Mesenchymal stem cell (in vitro differentiated cells and primary cell): ENCODE results near the gene PACS1.

ENCODE experiments used
- DNase-seq: peaks from one replicate; pipeline ENCODE4 v3.0.0-alpha.2; 2013
- H2AFZ ChIP-seq: one replicate; pipeline ENCODE4 v1.6.1; 2013; ENCODE audit warnings: low read depth, mild to moderate bottlenecking, control low read depth, inconsistent platforms, low read length, moderate library complexity
- H2AK5ac ChIP-seq: 2 replicates; pipeline ENCODE4 v1.6.1; 2013; ENCODE audit warnings: low read length, moderate library complexity, mild to moderate bottlenecking, inconsistent platforms; ENCODE audit not compliant: severe bottlenecking
- H2BK120ac ChIP-seq: one replicate; pipeline ENCODE4 v1.6.1; 2013; ENCODE audit warnings: low read depth, mild to moderate bottlenecking, inconsistent platforms, low read length, moderate library complexity
- H2BK12ac ChIP-seq, 2 experiments: one replicate each; pipeline ENCODE4 v1.6.1; 2013; ENCODE audit warnings: inconsistent platforms in 2 of 2, low read length in 2 of 2, mild to moderate bottlenecking in 2 of 2, moderate library complexity in 2 of 2, control low read depth in 1 of 2
- H2BK15ac ChIP-seq: one replicate; pipeline ENCODE4 v1.6.1; 2013; ENCODE audit warnings: mild to moderate bottlenecking, low read depth, inconsistent platforms; ENCODE audit not compliant: poor library complexity, severe bottlenecking
- H2BK5ac ChIP-seq: 2 replicates; pipeline ENCODE4 v1.6.1; 2013; ENCODE audit warnings: low read depth, mild to moderate bottlenecking, low read length, control low read depth, inconsistent platforms; ENCODE audit not compliant: poor library complexity, severe bottlenecking
- H3K14ac ChIP-seq, 2 experiments: one replicate each; pipeline ENCODE4 v1.6.1; 2013; ENCODE audit warnings: inconsistent platforms in 2 of 2, low read length in 2 of 2, control low read depth in 1 of 2, mild to moderate bottlenecking in 1 of 2, moderate library complexity in 1 of 2
- H3K18ac ChIP-seq, 2 experiments: one replicate each; pipeline ENCODE4 v1.6.1; 2013; ENCODE audit warnings: inconsistent platforms in 2 of 2, low read length in 2 of 2, control low read depth in 1 of 2, low read depth in 1 of 2, mild to moderate bottlenecking in 1 of 2
- H3K23ac ChIP-seq, 2 experiments: one replicate each; pipeline ENCODE4 v1.6.1; 2013; ENCODE audit warnings: inconsistent platforms in 2 of 2, low read length in 2 of 2, mild to moderate bottlenecking in 2 of 2, moderate library complexity in 2 of 2, control low read depth in 1 of 2
- H3K27ac ChIP-seq: 2 replicates; pipeline ENCODE4 v1.5.1; 2013; ENCODE audit warnings: mild to moderate bottlenecking, moderate library complexity, low read length, control low read depth, inconsistent platforms; ENCODE audit not compliant: poor library complexity, severe bottlenecking
- H3K27me3 ChIP-seq, 2 experiments: 2 replicates each; pipeline versions ENCODE4 v1.6.1 to v1.7.0; 2013; ENCODE audit warnings: low read length in 2 of 2, mild to moderate bottlenecking in 2 of 2, moderate library complexity in 2 of 2, control low read depth in 1 of 2, inconsistent platforms in 1 of 2; ENCODE audit not compliant: control insufficient read depth in 1 of 2, insufficient read depth in 1 of 2
- H3K36me3 ChIP-seq, 2 experiments: 2 replicates each; pipeline versions ENCODE4 v1.6.1 to v1.7.0; 2013; ENCODE audit warnings: low read length in 2 of 2, control low read depth in 1 of 2, inconsistent platforms in 1 of 2, low read depth in 1 of 2, mild to moderate bottlenecking in 1 of 2; ENCODE audit not compliant: insufficient read depth in 2 of 2, control insufficient read depth in 1 of 2
- H3K4ac ChIP-seq, 2 experiments: one replicate each; pipeline ENCODE4 v1.6.1; 2013; ENCODE audit warnings: inconsistent platforms in 2 of 2, low read length in 2 of 2, mild to moderate bottlenecking in 2 of 2, moderate library complexity in 2 of 2, control low read depth in 1 of 2, low read depth in 1 of 2
- H3K4me1 ChIP-seq: 2 replicates; pipeline ENCODE4 v1.6.1; 2013; ENCODE audit warnings: low read depth, low read length, control low read depth; ENCODE audit not compliant: control insufficient read depth, insufficient read depth
- H3K4me2 ChIP-seq: 2 replicates; pipeline ENCODE4 v1.6.1; 2013; ENCODE audit warnings: low read length, mild to moderate bottlenecking, inconsistent platforms; ENCODE audit not compliant: poor library complexity, severe bottlenecking
- H3K4me3 ChIP-seq, 2 experiments: 2 replicates each; pipeline versions ENCODE4 v1.5.1 to v1.7.0; 2013; ENCODE audit warnings: low read length in 2 of 2, mild to moderate bottlenecking in 2 of 2, control low read depth in 1 of 2, low read depth in 1 of 2; ENCODE audit not compliant: insufficient read depth in 1 of 2
- H3K79me1 ChIP-seq: replicated peaks from 2 replicates; pipeline ENCODE4 v1.6.1; 2013; ENCODE audit warnings: mild to moderate bottlenecking, control low read depth, low read length, inconsistent platforms; ENCODE audit not compliant: poor library complexity, severe bottlenecking
- H3K9ac ChIP-seq: 2 replicates; pipeline ENCODE4 v1.7.0; 2013; ENCODE audit warnings: mild to moderate bottlenecking, low read length, moderate library complexity
- H3K9me3 ChIP-seq: 2 replicates; pipeline ENCODE4 v1.7.0; 2013; ENCODE audit warnings: mild to moderate bottlenecking, low read length; ENCODE audit not compliant: control insufficient read depth
- H4K8ac ChIP-seq: one replicate; pipeline ENCODE4 v1.6.1; 2013; ENCODE audit warnings: inconsistent platforms, mild to moderate bottlenecking, low read length, moderate library complexity
- H4K91ac ChIP-seq: one replicate; pipeline ENCODE4 v1.6.1; 2013; ENCODE audit warnings: mild to moderate bottlenecking, low read length, inconsistent platforms
- WGBS: methylation state at CpG from one replicate; pipeline ENCODE4 v1.1.7; 2013; ENCODE audit warnings: mixed read lengths; 5-methylcytosine and 5-hydroxymethylcytosine counted together

The PACS1 gene

GRCh38 chr11:66121466-66121865, 51.4 kb downstream of the PACS1 start:
- H2BK5ac ChIP-seq, result no peak overlapping the region

GRCh38 chr11:66123902-66124301, 53.8 kb downstream of the PACS1 start:
- H3K18ac ChIP-seq, result no peak overlapping the region
- H2BK12ac ChIP-seq, result no peak overlapping the region
- no peak overlapping the region for H2BK120ac ChIP-seq
- peak overlapping the region; percentile 3 for H3K9ac ChIP-seq
- no peaks in the 10 kb centered on the region for H3K27me3 ChIP-seq
- H3K4me1 ChIP-seq, result peaks cover 15% of the 10 kb centered on the region
- H3K79me1 ChIP-seq, result peaks cover 10% of the 10 kb centered on the region
- H3K14ac ChIP-seq, result no peak overlapping the region
- H3K23ac ChIP-seq, result no peak overlapping the region
- H4K91ac ChIP-seq, result no peak overlapping the region
- H3K27ac ChIP-seq, result no peak overlapping the region
- 93% methylated on average over 6 of the region's 6 CpGs for WGBS
- DNase-seq, result no peak
- H3K36me3 ChIP-seq, result no peaks in the 10 kb centered on the region
- H2AFZ ChIP-seq, result no peak overlapping the region
- no peak overlapping the region for H3K4me3 ChIP-seq
- H2BK15ac ChIP-seq, result no peak overlapping the region
- no peak overlapping the region for H2BK5ac ChIP-seq
- no peaks in the 10 kb centered on the region for H3K9me3 ChIP-seq
- no peak overlapping the region for H3K4me2 ChIP-seq
- no peak overlapping the region for H4K8ac ChIP-seq
- no peak overlapping the region for H3K4ac ChIP-seq
- H2AK5ac ChIP-seq, result no peak overlapping the region

More at GRCh38 chr11:66121466-66121865, 51.4 kb downstream of the PACS1 start:
- H3K36me3 ChIP-seq, result no peaks in the 10 kb centered on the region
- no peak overlapping the region for H2AFZ ChIP-seq
- no peak overlapping the region for H3K4me2 ChIP-seq
- peaks cover 9% of the 10 kb centered on the region for H3K79me1 ChIP-seq
- no peak overlapping the region for H4K8ac ChIP-seq
- H2BK15ac ChIP-seq, result no peak overlapping the region
- H2AK5ac ChIP-seq, result no peak overlapping the region
- DNase-seq, result no peak
- H4K91ac ChIP-seq, result no peak overlapping the region
- no peak overlapping the region for H3K4me3 ChIP-seq
- no peaks in the 10 kb centered on the region for H3K9me3 ChIP-seq
- peak overlapping the region; percentile 50 for H3K27ac ChIP-seq
- H2BK12ac ChIP-seq, result no peak overlapping the region
- no peak overlapping the region for H3K4ac ChIP-seq
- no peak overlapping the region for H3K23ac ChIP-seq
- no peak overlapping the region for H3K9ac ChIP-seq
- peaks cover 19% of the 10 kb centered on the region for H3K4me1 ChIP-seq
- WGBS, result 92% methylated on average over 2 of the region's 2 CpGs
- H3K18ac ChIP-seq, result no peak overlapping the region
- no peaks in the 10 kb centered on the region for H3K27me3 ChIP-seq
- no peak overlapping the region for H2BK120ac ChIP-seq
- no peak overlapping the region for H3K14ac ChIP-seq

DNA sequence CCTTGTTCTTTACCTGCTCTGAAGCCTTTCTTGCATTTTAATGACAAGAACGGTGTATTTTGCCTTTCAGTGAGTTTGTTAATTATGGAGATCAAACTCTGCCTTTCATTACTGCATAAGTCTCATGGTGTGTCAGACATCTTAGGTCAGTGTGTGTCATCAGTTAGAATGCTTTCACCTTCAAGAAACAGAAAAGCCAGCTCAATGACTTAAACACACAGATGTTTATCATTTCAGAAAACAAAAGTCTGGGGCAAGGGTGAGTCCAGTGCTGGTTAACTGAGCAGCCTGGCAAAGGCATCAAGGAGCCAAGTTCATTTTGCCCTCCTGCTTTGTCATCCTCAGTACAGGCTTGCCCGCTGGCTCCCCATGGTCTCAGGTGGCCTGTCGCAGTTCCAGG, 54.5 kb downstream of the PACS1 start:
- no peak overlapping the region for H3K27ac ChIP-seq
- no peak overlapping the region for H2BK15ac ChIP-seq
- peak overlapping the region in 1 of 2 experiments; percentile 32 for H3K4me3 ChIP-seq
- no peaks in the 10 kb centered on the region for H3K36me3 ChIP-seq
- peaks cover 13% of the 10 kb centered on the region for H3K79me1 ChIP-seq
- peaks cover 14% of the 10 kb centered on the region for H3K4me1 ChIP-seq
- no peak overlapping the region for H3K18ac ChIP-seq
- H4K8ac ChIP-seq, result no peak overlapping the region
- no peak overlapping the region for H3K4me2 ChIP-seq
- H2AFZ ChIP-seq, result no peak overlapping the region
- peak; percentile 63 for DNase-seq
- H3K14ac ChIP-seq, result no peak overlapping the region
- H2BK5ac ChIP-seq, result no peak overlapping the region
- H2AK5ac ChIP-seq, result peak overlapping the region; percentile 8
- H3K9me3 ChIP-seq, result no peaks in the 10 kb centered on the region
- H3K23ac ChIP-seq, result no peak overlapping the region
- peak overlapping the region in 1 of 2 experiments; percentile 38 for H2BK12ac ChIP-seq
- no peak overlapping the region for H3K4ac ChIP-seq
- H4K91ac ChIP-seq, result no peak overlapping the region
- peak overlapping the region; percentile 3 for H3K9ac ChIP-seq
- H2BK120ac ChIP-seq, result no peak overlapping the region
- H3K27me3 ChIP-seq, result no peaks in the 10 kb centered on the region
- WGBS, result 93% methylated on average over 3 of the region's 3 CpGs

DNA sequence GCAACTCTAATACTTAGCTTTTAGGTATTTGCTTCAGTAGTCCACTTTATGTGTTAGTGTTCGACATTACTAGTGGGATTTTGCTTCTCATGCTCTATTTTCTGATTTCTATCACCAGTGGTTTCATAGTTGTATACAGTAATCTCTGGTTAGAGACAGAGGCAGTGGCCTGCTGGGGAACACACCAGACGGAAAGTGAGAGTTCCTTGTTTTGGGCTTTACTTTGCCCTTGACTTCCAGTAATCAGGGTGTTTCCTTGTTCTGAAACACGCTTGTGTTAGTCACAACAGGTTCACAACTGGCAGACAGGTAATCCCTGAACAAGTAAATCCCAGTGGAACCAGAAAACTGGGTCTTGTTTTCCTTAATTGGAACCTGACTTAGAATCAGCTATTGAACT, 56.0 kb downstream of the PACS1 start:
- Histone ChIP-seq H2BK5ac (no peak overlapping the region), H3K4ac (no peak overlapping the region), H4K8ac (no peak overlapping the region), H3K9me3 (no peaks in the 10 kb centered on the region), H3K14ac (no peak overlapping the region), H3K79me1 (peaks cover 18% of the 10 kb centered on the region), H2AFZ (no peak overlapping the region), H3K36me3 (no peaks in the 10 kb centered on the region), H3K18ac (no peak overlapping the region), H3K4me2 (no peak overlapping the region), H2AK5ac (peak overlapping the region; percentile 20), H2BK120ac (no peak overlapping the region), H4K91ac (no peak overlapping the region), H3K4me3 (no peak overlapping the region), H3K4me1 (peaks cover 11% of the 10 kb centered on the region), H3K9ac (peak overlapping the region; percentile 82), H2BK12ac (no peak overlapping the region), H2BK15ac (no peak overlapping the region), H3K23ac (no peak overlapping the region), H3K27ac (no peak overlapping the region), H3K27me3 (no peaks in the 10 kb centered on the region)
- no peak for DNase-seq
- 93% methylated on average over 3 of the region's 3 CpGs for WGBS
